Spleen (tissue), 7 donors: ENCODE results near the gene KRT39.

ENCODE experiments used
- CTCF ChIP-seq, 11 experiments: fragments of 200-600 bp in 7 of 11; fragments of 450-650 bp in 4 of 11; sonication (generic) in 4 of 11; IDR thresholded peaks in 8 of 11; conservative IDR thresholded peaks in 3 of 11; 1 replicate in 7 of 11; 2 replicates in 4 of 11; pipeline versions ENCODE4 v1.4.0 to v1.8.0; 2016 to 2021; ENCODE audit warnings: antibody characterized with exemption in 11 of 11, inconsistent platforms in 4 of 11, mild to moderate bottlenecking in 1 of 11
- POLR2AphosphoS5 ChIP-seq, 3 donors: sonication (generic); formaldehyde crosslinking; IDR thresholded peaks; one replicate each; pipeline ENCODE4 v1.5.1; 2017; ENCODE audit warnings: antibody characterized with exemption in 3 of 3
- donor health status: DM: no; HTN: no; CAD: no; lungs with moderate emphysema.
- donor health status: DM: no; HTN: no; CAD: no.
- donor health status: DM: no; HTN: no; CAD: no.

GRCh38 chr17:40952661-40953060, 14.1 kb downstream of the KRT39 start:
- TF ChIP-seq CTCF (IDR thresholded peaks at IDR 0.05 in 8 of 11, conservative IDR thresholded peaks at IDR 0.05 in 3 of 11), result no peak
- TF ChIP-seq POLR2AphosphoS5 (IDR thresholded peaks at IDR 0.05), result no peak
